Pancreas (tissue), 10 donors: Measurements from ENCODE around the gene NCK1. TPM values are rescaled to one million over a fixed set of nuclear protein-coding genes. Genes with fewer than 3 reads are reported as not detected.

Source experiments
- ATAC-seq, 4 donors: fragments of 200-7000 bp; cut with Tn5 transposase; one replicate each; pipeline versions ENCODE4 v1.8.0 to v1.9.1; 2020; ENCODE audit warnings: mild to moderate bottlenecking in 4 of 4, moderate library complexity in 4 of 4
- DNase-seq, 6 donors: peaks; one replicate each; pipeline ENCODE4 v3.0.0-alpha.2; 2020
- FAIRE-seq: peaks from 2 replicates; lab custom pipeline; 2012; peaks lifted over from hg19 to GRCh38; lab: Jason Lieb, UNC
- H3K27ac ChIP-seq, 4 donors: fragments of 200-600 bp; sonication (generic); 1 replicate in 3 of 4; 2 replicates in 1 of 4; pipeline versions ENCODE4 v1.5.0 to v1.8.0; 2020
- H3K27me3 ChIP-seq, 4 donors: fragments of 200-600 bp; one replicate each; pipeline ENCODE4 v1.8.0; 2021
- H3K36me3 ChIP-seq, 3 donors: fragments of 200-600 bp; sonication (generic) in 1 of 3; one replicate each; pipeline versions ENCODE4 v1.5.0 to v1.8.0; 2020 to 2021
- H3K4me1 ChIP-seq, 3 donors: fragments of 200-600 bp; one replicate each; pipeline ENCODE4 v1.8.0; 2021
- H3K4me3 ChIP-seq, 4 donors: fragments of 200-600 bp; sonication (generic) in 2 of 4; one replicate each; pipeline versions ENCODE4 v1.5.0 to v1.8.0; 2020 to 2021
- H3K9me3 ChIP-seq, 4 donors: fragments of 200-600 bp; one replicate each; pipeline ENCODE4 v1.8.0; 2021
- WGBS, 2 donors: extraction: QIAGEN DNeasy Blood & Tissue Kit; methylation state at CpG; one replicate each; pipeline ENCODE4 v1.1.7; 2013; 5-methylcytosine and 5-hydroxymethylcytosine counted together
- intact Hi-C, 3 donors: fragments of 100-400 bp; cut with DNase I; formaldehyde crosslinking; loops; one replicate each; pipeline versions ENCODE4 v1.11.1 to v1.14.2; 2022
- polyA plus RNA-seq, 2 donors: library from polyadenylated mRNA; stranded (reverse); fragments of 200-250 nt; gene quantifications; one replicate each; pipeline ENCODE4 v1.2.3, GENCODE V29; 2013
- total RNA-seq, 6 donors: library from RNA; stranded (reverse); fragmentation: NEBNext Ultra II Directional in 4 of 6; extraction: Animal tissue kit (Norgen Biotek cat#: 25700) in 4 of 6; gene quantifications; one replicate each; pipeline versions ENCODE4 v1.2.1 to v1.2.4, GENCODE V29; 2021 to 2023
- TF ChIP-seq, protein P1 (sequence below), 4 donors: fragments of 200-600 bp; sonication (generic) in 3 of 4; IDR thresholded peaks; one replicate each; pipeline versions ENCODE4 v1.5.0 to v1.8.0; 2021; ENCODE audit warnings: antibody characterized with exemption in 4 of 4
- donor health status: healthy with polysubstance abuse.
- donor health status: DM: no; HTN: no; CAD: no; lungs with moderate emphysema.
- donor health status: DM: no; HTN: no; CAD: no.
- donor health status: control.
- donor health status: control.
- donor health status: Bipolar disorder and iron deficiency.
- donor health status: DM: yes; HTN: yes; CAD: no.
- donor health status: DM: no; HTN: no; CAD: no.
- donor health status: DM: no; HTN: no; CAD: no.
- donor health status: DM: yes; HTN: yes; CAD: no.

The NCK1 gene
- total RNA-seq: 10 to 100 TPM in 4 of 6 donors, 1 to 10 TPM in 2; 9.6 to 28.3 (median 11.6) TPM
- 10 to 100 TPM in 1 of 2 donors, 1 to 10 TPM in 1; 5.4 to 10.5 TPM for polyA plus RNA-seq

- peaks cover 0 to 20% (median 5%) of the 10 kb centered on the region in 3 donors for H3K4me1 ChIP-seq
- TF ChIP-seq, protein P1, sequence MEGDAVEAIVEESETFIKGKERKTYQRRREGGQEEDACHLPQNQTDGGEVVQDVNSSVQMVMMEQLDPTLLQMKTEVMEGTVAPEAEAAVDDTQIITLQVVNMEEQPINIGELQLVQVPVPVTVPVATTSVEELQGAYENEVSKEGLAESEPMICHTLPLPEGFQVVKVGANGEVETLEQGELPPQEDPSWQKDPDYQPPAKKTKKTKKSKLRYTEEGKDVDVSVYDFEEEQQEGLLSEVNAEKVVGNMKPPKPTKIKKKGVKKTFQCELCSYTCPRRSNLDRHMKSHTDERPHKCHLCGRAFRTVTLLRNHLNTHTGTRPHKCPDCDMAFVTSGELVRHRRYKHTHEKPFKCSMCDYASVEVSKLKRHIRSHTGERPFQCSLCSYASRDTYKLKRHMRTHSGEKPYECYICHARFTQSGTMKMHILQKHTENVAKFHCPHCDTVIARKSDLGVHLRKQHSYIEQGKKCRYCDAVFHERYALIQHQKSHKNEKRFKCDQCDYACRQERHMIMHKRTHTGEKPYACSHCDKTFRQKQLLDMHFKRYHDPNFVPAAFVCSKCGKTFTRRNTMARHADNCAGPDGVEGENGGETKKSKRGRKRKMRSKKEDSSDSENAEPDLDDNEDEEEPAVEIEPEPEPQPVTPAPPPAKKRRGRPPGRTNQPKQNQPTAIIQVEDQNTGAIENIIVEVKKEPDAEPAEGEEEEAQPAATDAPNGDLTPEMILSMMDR (IDR thresholded peaks at IDR 0.05): no peak
- FAIRE-seq: peak; percentile 71
- peak within 1 kb of the TSS; percentile 48 to 86 (median 65) for H3K4me3 ChIP-seq
- H3K27ac ChIP-seq: peak within 1 kb of the TSS; percentile 87 to 98 (median 94)
- WGBS, 2 donors: 0 to 1% methylated on average over 52 to 67 of the region's 67 CpGs
- peak; percentile 94 to 99 (median 98) for DNase-seq
- ATAC-seq: peak; percentile 95 to 98 (median 96)
- intact Hi-C loops: no loop called here
- H3K9me3 ChIP-seq: no peaks in the 10 kb centered on the region
- no peaks in the 10 kb centered on the region for H3K36me3 ChIP-seq
- H3K27me3 ChIP-seq: no peaks in the 10 kb centered on the region
Measured at GRCh38 chr3:136861890-136862616, at the start of gene NCK1. Gene NCK1, plus strand, starts transcription at chr3:136862208. Its CDS starts 65,794 bp downstream, at chr3:136928002.

- TF ChIP-seq, protein P1 (IDR thresholded peaks at IDR 0.05): no peak
- H3K4me3 ChIP-seq: no peak overlapping the region
- intact Hi-C loops: no loop called here
- FAIRE-seq (no peak), DNase-seq (no peak), ATAC-seq (no peak)
- peaks cover 0 to 8% (median 5%) of the 10 kb centered on the region in 3 donors for H3K4me1 ChIP-seq
- no peaks in the 10 kb centered on the region for H3K36me3 ChIP-seq
- WGBS, 2 donors: 65 to 81% methylated on average over 1 of the region's 1 CpG
- no peaks in the 10 kb centered on the region for H3K9me3 ChIP-seq
- no peak overlapping the region for H3K27ac ChIP-seq
- H3K27me3 ChIP-seq: no peaks in the 10 kb centered on the region
Measured at GRCh38 chr3:136817448-136817847, 44.6 kb upstream of the NCK1 start.

GRCh38 chr3:136818191-136818768 is 43.7 kb upstream of the NCK1 start:
- H3K4me1 ChIP-seq: peaks cover 0 to 8% (median 5%) of the 10 kb centered on the region in 3 donors
- peak overlapping the region; percentile 47 to 67 (median 64) for H3K4me3 ChIP-seq
- 14% methylated on average over 8 of the region's 8 CpGs for WGBS, 2 donors
- TF ChIP-seq, protein P1 (IDR thresholded peaks at IDR 0.05): no peak
- no peak for FAIRE-seq
- H3K36me3 ChIP-seq: no peaks in the 10 kb centered on the region
- no peaks in the 10 kb centered on the region for H3K27me3 ChIP-seq
- intact Hi-C loops: no loop called here
- H3K27ac ChIP-seq: peak overlapping the region; percentile 61 to 73 (median 66)
- peak; percentile 26 to 79 (median 49) for DNase-seq
- H3K9me3 ChIP-seq: no peaks in the 10 kb centered on the region
- peak; percentile 40 to 72 (median 65) for ATAC-seq

DNA sequence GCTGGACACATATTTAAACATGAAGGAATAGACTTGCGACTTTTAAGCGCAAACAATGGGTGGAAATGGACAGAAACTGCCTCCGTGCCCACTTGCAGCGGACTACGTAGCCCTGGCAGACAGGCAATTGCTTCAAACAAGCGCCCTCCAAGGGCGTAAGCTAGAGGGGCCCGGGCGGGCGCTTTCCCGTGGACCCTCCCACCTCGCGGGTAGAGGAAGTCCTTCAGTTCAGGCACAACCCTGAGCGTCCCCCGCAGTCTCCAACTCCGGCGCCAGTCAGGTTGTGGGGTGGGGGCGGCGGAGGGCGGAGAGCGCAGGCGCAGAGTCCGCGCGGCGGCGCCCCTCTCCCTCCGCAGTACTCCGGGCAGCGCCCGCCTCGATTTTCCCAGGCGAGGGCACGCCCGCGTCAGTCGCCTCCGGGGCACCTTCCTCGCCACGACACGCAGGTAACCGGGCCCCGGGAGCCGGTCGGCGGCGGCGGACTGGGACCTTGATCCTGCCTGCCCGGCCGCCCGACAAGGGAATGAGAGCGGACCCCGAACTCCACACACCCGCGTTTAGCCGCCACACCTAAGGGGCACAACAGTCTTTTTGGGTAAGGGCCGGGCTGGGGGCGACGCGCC is 43.1 kb upstream of the NCK1 start, which contains the start of gene SLC35G2:
SLC35G2 (plus strand) TSS at position 358 of the 623 bp plus-strand sequence. CDS start 35,335 bp downstream, outside the sequence.
- FAIRE-seq: no peak

More for the DNA sequence above, 43.1 kb upstream of the NCK1 start, which contains the start of gene SLC35G2:
- peak; percentile 33 to 83 (median 60) for DNase-seq
- no peaks in the 10 kb centered on the region for H3K36me3 ChIP-seq
- intact Hi-C loops: no loop called here
- TF ChIP-seq, protein P1 (IDR thresholded peaks at IDR 0.05): no peak
- H3K27me3 ChIP-seq: no peaks in the 10 kb centered on the region
- ATAC-seq: peak; percentile 75 to 87 (median 80)
- peak within 1 kb of the TSS; percentile 47 to 67 (median 64) for H3K4me3 ChIP-seq
- peak within 1 kb of the TSS; percentile 61 to 73 (median 66) for H3K27ac ChIP-seq
- peaks cover 0 to 8% (median 5%) of the 10 kb centered on the region in 3 donors for H3K4me1 ChIP-seq
- H3K9me3 ChIP-seq: no peaks in the 10 kb centered on the region
- 1% methylated on average over 52 to 59 of the region's 60 CpGs for WGBS, 2 donors
